ENCODE results near the gene ERF.
"Not testable (repeated sequence)": the region's sequence is repeated elsewhere in the genome, so short reads cannot be mapped to it uniquely, and the experiment has no call there.

Gene ERF

DNA sequence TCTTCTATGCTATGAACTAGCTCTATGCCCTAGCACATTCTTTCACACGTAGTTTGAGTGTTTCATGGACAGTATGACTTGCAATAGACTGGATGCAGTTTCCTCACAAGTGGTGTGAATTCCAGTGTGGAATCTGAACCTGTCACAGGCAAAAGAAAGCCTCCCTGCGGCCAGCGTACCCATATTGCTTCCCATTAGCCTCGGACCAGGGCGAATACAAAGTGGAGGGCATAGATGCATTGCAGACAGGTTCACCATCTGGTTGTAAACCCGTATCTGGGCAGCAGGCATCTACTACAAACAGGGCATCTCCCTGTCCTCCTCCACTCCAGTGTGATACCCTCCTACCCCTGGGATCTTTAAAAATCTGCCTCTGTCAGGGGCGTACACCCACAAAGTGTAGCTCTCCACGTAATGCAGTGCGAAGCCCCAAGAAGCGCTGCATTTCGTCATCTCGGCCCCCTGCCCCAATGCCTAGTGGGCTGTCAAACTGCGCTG, 12.8 kb upstream of the ERF start:
- 21% methylated on average over 13 of the region's 13 CpGs for WGBS
- H3K4me3 ChIP-seq (ENCODE audit: insufficient read depth in 1 of 2, low read depth in 1 of 2, low read length in 2 of 2) = peak overlapping the region; percentile 55 to 84
- H3K27ac ChIP-seq (ENCODE audit: low read length, poor library complexity, severe bottlenecking) = peak overlapping the region; percentile 71

DNA sequence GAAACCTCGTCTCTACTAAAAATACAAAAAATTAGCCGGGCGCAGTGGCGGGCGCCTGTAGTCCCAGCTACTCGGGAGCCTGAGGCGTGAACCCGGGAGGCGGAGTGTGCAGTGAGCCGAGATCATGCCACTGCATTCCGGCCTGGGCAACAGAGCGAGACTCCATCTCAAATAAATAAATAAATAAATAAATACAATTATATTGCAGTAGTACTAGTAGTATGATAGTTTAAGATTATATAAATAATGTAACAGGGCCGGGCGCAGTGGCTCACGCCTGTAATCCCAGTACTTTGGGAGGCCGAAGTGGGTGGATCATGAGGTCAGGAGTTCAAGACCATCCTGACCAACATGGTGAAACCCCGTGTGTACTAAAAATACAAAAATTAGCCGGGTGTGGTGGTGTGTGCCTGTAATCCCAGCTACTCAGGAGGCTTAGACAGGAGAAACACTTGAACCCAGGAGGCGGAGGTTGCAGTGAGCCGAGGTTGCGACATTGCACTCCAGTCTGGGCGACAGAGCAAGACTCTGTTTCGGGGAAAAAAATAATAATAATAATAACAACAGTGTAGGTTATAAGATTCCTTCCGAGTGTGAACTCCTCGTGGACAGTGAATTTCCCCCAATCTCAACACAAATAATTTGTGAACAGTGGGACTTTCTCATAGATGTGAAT, 12.1 kb upstream of the ERF start:
- Histone ChIP-seq H3K4me1 (ENCODE audit: control insufficient read depth, insufficient read depth, low read depth, low read length) (peaks cover 27% of the 10 kb centered on the region), H3K9ac (ENCODE audit: low read length) (peak overlapping the region; percentile 97), H3K4me3 (ENCODE audit: insufficient read depth in 1 of 2, low read depth in 1 of 2, low read length in 2 of 2) (peak overlapping the region in 1 of 2 experiments; percentile 84), H3K27ac (ENCODE audit: low read length, poor library complexity, severe bottlenecking) (peak overlapping the region; percentile 71)
- not testable (repeated sequence) for H3K79me1 ChIP-seq (replicated peaks; ENCODE audit: low read length, poor library complexity, severe bottlenecking); H2BK5ac ChIP-seq (ENCODE audit: low read depth, low read length, poor library complexity, severe bottlenecking); H3K36me3 ChIP-seq (ENCODE audit: control insufficient read depth in 1 of 2, insufficient read depth in 2 of 2, low read depth in 1 of 2, low read length in 2 of 2); H3K4me2 ChIP-seq (ENCODE audit: low read length, poor library complexity, severe bottlenecking); DNase-seq; H4K8ac ChIP-seq (ENCODE audit: low read length); H2BK120ac ChIP-seq (ENCODE audit: low read depth, low read length); H3K23ac ChIP-seq (ENCODE audit: low read length in 2 of 2); H3K4ac ChIP-seq (ENCODE audit: low read depth in 1 of 2, low read length in 2 of 2); H3K14ac ChIP-seq (ENCODE audit: low read length in 2 of 2); H3K18ac ChIP-seq (ENCODE audit: low read depth in 1 of 2, low read length in 2 of 2); H3K27me3 ChIP-seq (ENCODE audit: control insufficient read depth in 1 of 2, insufficient read depth in 1 of 2, low read length in 2 of 2); H3K9me3 ChIP-seq (ENCODE audit: control insufficient read depth, low read length); H2BK15ac ChIP-seq (ENCODE audit: low read depth, poor library complexity, severe bottlenecking); H4K91ac ChIP-seq (ENCODE audit: low read length); H2BK12ac ChIP-seq (ENCODE audit: low read length in 2 of 2); H2AK5ac ChIP-seq (ENCODE audit: low read length, severe bottlenecking); H2AFZ ChIP-seq (ENCODE audit: low read depth, low read length)
- WGBS = 96% methylated on average over 9 of the region's 25 CpGs

More for the DNA sequence above, 12.8 kb upstream of the ERF start:
- Histone ChIP-seq H2BK15ac (ENCODE audit: low read depth, poor library complexity, severe bottlenecking) (no peak overlapping the region), H4K8ac (ENCODE audit: low read length) (peak overlapping the region; percentile 24), H3K9ac (ENCODE audit: low read length) (peak overlapping the region; percentile 97), H4K91ac (ENCODE audit: low read length) (no peak overlapping the region), H3K79me1 (replicated peaks; ENCODE audit: low read length, poor library complexity, severe bottlenecking) (no peaks in the 10 kb centered on the region), H2BK5ac (ENCODE audit: low read depth, low read length, poor library complexity, severe bottlenecking) (peak overlapping the region; percentile 1), H2AK5ac (ENCODE audit: low read length, severe bottlenecking) (no peak overlapping the region), H3K4ac (ENCODE audit: low read depth in 1 of 2, low read length in 2 of 2) (peak overlapping the region; percentile 22 to 70), H2BK12ac (ENCODE audit: low read length in 2 of 2) (peak overlapping the region; percentile 38 to 93), H2BK120ac (ENCODE audit: low read depth, low read length) (no peak overlapping the region), H3K14ac (ENCODE audit: low read length in 2 of 2) (no peak overlapping the region), H3K18ac (ENCODE audit: low read depth in 1 of 2, low read length in 2 of 2) (peak overlapping the region; percentile 84 to 88), H3K23ac (ENCODE audit: low read length in 2 of 2) (peak overlapping the region in 1 of 2 experiments; percentile 77), H2AFZ (ENCODE audit: low read depth, low read length) (peak overlapping the region; percentile 84), H3K27me3 (ENCODE audit: control insufficient read depth in 1 of 2, insufficient read depth in 1 of 2, low read length in 2 of 2) (no peaks in the 10 kb centered on the region), H3K9me3 (ENCODE audit: control insufficient read depth, low read length) (no peaks in the 10 kb centered on the region), H3K36me3 (ENCODE audit: control insufficient read depth in 1 of 2, insufficient read depth in 2 of 2, low read depth in 1 of 2, low read length in 2 of 2) (peaks cover 7 to 14% of the 10 kb centered on the region in 2 experiments), H3K4me1 (ENCODE audit: control insufficient read depth, insufficient read depth, low read depth, low read length) (peaks cover 31% of the 10 kb centered on the region), H3K4me2 (ENCODE audit: low read length, poor library complexity, severe bottlenecking) (peak overlapping the region; percentile 77)
- DNase-seq = no peak

DNA sequence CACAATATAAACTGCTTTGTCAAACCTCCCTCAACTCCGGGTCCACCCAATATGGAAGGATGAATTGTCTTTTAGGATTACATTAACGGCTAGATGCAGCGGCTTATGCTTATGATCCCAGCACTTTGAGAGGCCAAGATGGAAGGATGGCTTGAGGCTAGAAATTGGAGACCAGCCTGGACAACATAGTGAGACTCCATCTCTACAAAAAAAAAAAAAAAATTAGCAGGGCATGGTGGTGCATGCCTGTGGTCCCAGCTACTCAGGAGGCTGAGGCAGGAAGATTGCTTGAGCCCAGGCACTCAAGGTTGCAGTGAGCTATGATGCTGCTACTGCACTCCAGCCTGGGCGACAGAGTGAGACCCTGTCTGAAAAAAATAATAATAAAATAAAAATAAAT, 11.2 kb upstream of the ERF start:
- 92% methylated on average over 3 of the region's 4 CpGs for WGBS
- H3K36me3 ChIP-seq (ENCODE audit: control insufficient read depth in 1 of 2, insufficient read depth in 2 of 2, low read depth in 1 of 2, low read length in 2 of 2); H2AFZ ChIP-seq (ENCODE audit: low read depth, low read length); H3K9me3 ChIP-seq (ENCODE audit: control insufficient read depth, low read length); H3K27ac ChIP-seq (ENCODE audit: low read length, poor library complexity, severe bottlenecking); H2AK5ac ChIP-seq (ENCODE audit: low read length, severe bottlenecking); H3K4ac ChIP-seq (ENCODE audit: low read depth in 1 of 2, low read length in 2 of 2); H3K27me3 ChIP-seq (ENCODE audit: control insufficient read depth in 1 of 2, insufficient read depth in 1 of 2, low read length in 2 of 2); H3K23ac ChIP-seq (ENCODE audit: low read length in 2 of 2); H2BK5ac ChIP-seq (ENCODE audit: low read depth, low read length, poor library complexity, severe bottlenecking); H4K8ac ChIP-seq (ENCODE audit: low read length); H2BK120ac ChIP-seq (ENCODE audit: low read depth, low read length); H3K14ac ChIP-seq (ENCODE audit: low read length in 2 of 2); H3K4me2 ChIP-seq (ENCODE audit: low read length, poor library complexity, severe bottlenecking); H3K18ac ChIP-seq (ENCODE audit: low read depth in 1 of 2, low read length in 2 of 2); DNase-seq; H4K91ac ChIP-seq (ENCODE audit: low read length); H2BK15ac ChIP-seq (ENCODE audit: low read depth, poor library complexity, severe bottlenecking); H3K9ac ChIP-seq (ENCODE audit: low read length); H3K79me1 ChIP-seq (replicated peaks; ENCODE audit: low read length, poor library complexity, severe bottlenecking); H2BK12ac ChIP-seq (ENCODE audit: low read length in 2 of 2); H3K4me3 ChIP-seq (ENCODE audit: insufficient read depth in 1 of 2, low read depth in 1 of 2, low read length in 2 of 2): not testable (repeated sequence)
- H3K4me1 ChIP-seq (ENCODE audit: control insufficient read depth, insufficient read depth, low read depth, low read length) = peaks cover 18% of the 10 kb centered on the region

DNA sequence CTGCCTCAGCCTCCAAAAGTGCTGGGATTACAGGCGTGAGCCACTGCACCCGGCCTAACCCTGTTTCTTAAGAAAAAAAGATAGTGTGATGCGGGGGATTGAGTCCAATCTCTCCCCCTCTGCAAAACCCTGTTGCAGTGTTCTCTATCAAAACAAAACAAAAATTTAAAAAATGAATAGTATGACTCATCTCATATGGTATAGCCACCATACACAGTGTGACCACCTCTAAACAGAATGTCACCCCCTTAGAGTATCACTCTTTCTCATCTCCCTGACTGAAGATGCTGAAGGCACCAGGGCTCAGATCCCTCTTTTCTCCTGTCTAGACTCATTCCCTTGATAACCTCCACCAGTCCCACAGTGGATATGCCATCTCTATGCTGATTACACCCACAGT, 6.8 kb upstream of the ERF start:
- no peak overlapping the region for H3K4me3 ChIP-seq (ENCODE audit: insufficient read depth in 1 of 2, low read depth in 1 of 2, low read length in 2 of 2)
- H3K14ac ChIP-seq (ENCODE audit: low read length in 2 of 2) = no peak overlapping the region
- no peak overlapping the region for H3K4ac ChIP-seq (ENCODE audit: low read depth in 1 of 2, low read length in 2 of 2)
- H2BK15ac ChIP-seq (ENCODE audit: low read depth, poor library complexity, severe bottlenecking) = no peak overlapping the region
- no peak overlapping the region for H3K9ac ChIP-seq (ENCODE audit: low read length)
- no peak overlapping the region for H4K8ac ChIP-seq (ENCODE audit: low read length)
- no peak overlapping the region for H2BK12ac ChIP-seq (ENCODE audit: low read length in 2 of 2)
- H3K4me2 ChIP-seq (ENCODE audit: low read length, poor library complexity, severe bottlenecking) = no peak overlapping the region
- H3K9me3 ChIP-seq (ENCODE audit: control insufficient read depth, low read length) = no peaks in the 10 kb centered on the region
- H3K36me3 ChIP-seq (ENCODE audit: control insufficient read depth in 1 of 2, insufficient read depth in 2 of 2, low read depth in 1 of 2, low read length in 2 of 2) = no peaks in the 10 kb centered on the region
- H2BK120ac ChIP-seq (ENCODE audit: low read depth, low read length) = no peak overlapping the region
- no peaks in the 10 kb centered on the region for H3K4me1 ChIP-seq (ENCODE audit: control insufficient read depth, insufficient read depth, low read depth, low read length)
- no peak overlapping the region for H3K18ac ChIP-seq (ENCODE audit: low read depth in 1 of 2, low read length in 2 of 2)
- H2BK5ac ChIP-seq (ENCODE audit: low read depth, low read length, poor library complexity, severe bottlenecking) = no peak overlapping the region
- H2AFZ ChIP-seq (ENCODE audit: low read depth, low read length) = no peak overlapping the region
- 94% methylated on average over 2 of the region's 3 CpGs for WGBS
- H3K79me1 ChIP-seq (replicated peaks; ENCODE audit: low read length, poor library complexity, severe bottlenecking) = no peaks in the 10 kb centered on the region
- H2AK5ac ChIP-seq (ENCODE audit: low read length, severe bottlenecking) = no peak overlapping the region
- H3K27ac ChIP-seq (ENCODE audit: low read length, poor library complexity, severe bottlenecking) = no peak overlapping the region
- H3K23ac ChIP-seq (ENCODE audit: low read length in 2 of 2) = no peak overlapping the region
- DNase-seq = no peak
- H3K27me3 ChIP-seq (ENCODE audit: control insufficient read depth in 1 of 2, insufficient read depth in 1 of 2, low read length in 2 of 2) = no peaks in the 10 kb centered on the region
- no peak overlapping the region for H4K91ac ChIP-seq (ENCODE audit: low read length)

Measured in mesenchymal stem cell (in vitro differentiated cells and primary cell).